Measurements from ENCODE around the gene POLR2J2. TPM values are rescaled to one million over a fixed set of nuclear protein-coding genes. Genes with fewer than 3 reads are reported as not detected.
"Not testable (repeated sequence)": the region's sequence is repeated elsewhere in the genome, so short reads cannot be mapped to it uniquely, and the experiment has no call there.

The POLR2J2 gene
- total RNA-seq, 1 donor from 2014 or later = 1.7 TPM

- not testable (repeated sequence) for DNase-seq (ENCODE audit: low read depth, low spot score)
Observed at GRCh38 chr7:102671956-102672307, 469 bp upstream of the POLR2J2 start.

GRCh38 chr7:102667523-102667922 lies 3.9 kb downstream of the POLR2J2 start:
- DNase-seq (ENCODE audit: low read depth, low spot score) = not testable (repeated sequence)

- DNase-seq (ENCODE audit: low read depth, low spot score) = not testable (repeated sequence)
Observed at GRCh38 chr7:102666850-102667249, 4.6 kb downstream of the POLR2J2 start.

GRCh38 chr7:102664765-102665164 lies 6.7 kb downstream of the POLR2J2 start:
- DNase-seq (ENCODE audit: low read depth, low spot score) = not testable (repeated sequence)

- DNase-seq (ENCODE audit: low read depth, low spot score) = not testable (repeated sequence)
Observed at GRCh38 chr7:102649924-102650323, 21.5 kb downstream of the POLR2J2 start, which contains the start of gene SPDYE2B. SPDYE2B (plus strand) TSS chr7:102650319; CDS start chr7:102652349, 2,030 bp downstream.

- not testable (repeated sequence) for DNase-seq (ENCODE audit: low read depth, low spot score)
Observed at GRCh38 chr7:102647813-102648212, 23.6 kb downstream of the POLR2J2 start.

GRCh38 chr7:102643404-102643803 lies 28.1 kb downstream of the POLR2J2 start:
- not testable (repeated sequence) for DNase-seq (ENCODE audit: low read depth, low spot score)

GRCh38 chr7:102642691-102643090 lies 28.8 kb downstream of the POLR2J2 start, which contains the start of gene UPK3BL1:
UPK3BL1 (minus strand) TSS chr7:102642791; CDS start chr7:102642741, 50 bp downstream.
- DNase-seq (ENCODE audit: low read depth, low spot score) = not testable (repeated sequence)

GRCh38 chr7:102638848-102639247 lies 32.6 kb downstream of the POLR2J2 start:
- not testable (repeated sequence) for DNase-seq (ENCODE audit: low read depth, low spot score)

GRCh38 chr7:102636956-102637355 lies 34.5 kb downstream of the POLR2J2 start:
- not testable (repeated sequence) for DNase-seq (ENCODE audit: low read depth, low spot score)

- DNase-seq (ENCODE audit: low read depth, low spot score) = not testable (repeated sequence)
Observed at GRCh38 chr7:102635354-102635753, 36.1 kb downstream of the POLR2J2 start.

- DNase-seq (ENCODE audit: low read depth, low spot score) = not testable (repeated sequence)
Observed at GRCh38 chr7:102634299-102634698, 37.2 kb downstream of the POLR2J2 start.

- not testable (repeated sequence) for DNase-seq (ENCODE audit: low read depth, low spot score)
Observed at GRCh38 chr7:102630622-102631021, 40.8 kb downstream of the POLR2J2 start.

GRCh38 chr7:102627271-102627904 lies 44.1 kb downstream of the POLR2J2 start:
- DNase-seq (ENCODE audit: low read depth, low spot score) = not testable (repeated sequence)

GRCh38 chr7:102618122-102618521 lies 53.3 kb downstream of the POLR2J2 start:
- DNase-seq (ENCODE audit: low read depth, low spot score) = not testable (repeated sequence)

GRCh38 chr7:102616507-102617125 lies 54.8 kb downstream of the POLR2J2 start, which contains the start of gene RASA4:
RASA4 (minus strand) TSS chr7:102616756; CDS start chr7:102616689, 67 bp downstream.
- not testable (repeated sequence) for DNase-seq (ENCODE audit: low read depth, low spot score)

Other genes with a start within 250 kb of the POLR2J2 start
- gene ORAI2, start 238.1 kb downstream of the POLR2J2 start, total RNA-seq = 84.0 and 102 TPM in 2 replicates
- 11.5 and 13.4 TPM in 2 replicates for gene ALKBH4, start 206.8 kb downstream of the POLR2J2 start, total RNA-seq
- gene LRWD1, start 206.7 kb downstream of the POLR2J2 start, total RNA-seq = 27.1 and 35.7 TPM in 2 replicates
- 38.6 and 42.0 TPM in 2 replicates for gene POLR2J, start 192.7 kb downstream of the POLR2J2 start, total RNA-seq
- gene RASA4B, start 153.9 kb downstream of the POLR2J2 start, total RNA-seq = 1.5 and 2.2 TPM in 2 replicates
- 1.2 and 1.3 TPM in 2 replicates for gene UPK3BL2, start 128.0 kb downstream of the POLR2J2 start, total RNA-seq
- not detected in 2 replicates for gene SPDYE2, start 120.4 kb downstream of the POLR2J2 start, total RNA-seq
- gene POLR2J3, start 99.1 kb downstream of the POLR2J2 start, total RNA-seq = 16.9 and 21.8 TPM in 2 replicates
- 2.5 and 3.6 TPM in 2 replicates for gene RASA4, start 54.9 kb downstream of the POLR2J2 start, total RNA-seq
- gene UPK3BL1, start 28.9 kb downstream of the POLR2J2 start, total RNA-seq = 5.3 and 8.6 TPM in 2 replicates
- gene SPDYE2B, start 21.3 kb downstream of the POLR2J2 start, total RNA-seq = not detected in 2 replicates
- gene FAM185A, start 77.3 kb upstream of the POLR2J2 start, total RNA-seq = 8.8 and 10.9 TPM in 2 replicates
- 12.7 and 24.5 TPM in 2 replicates for gene LRRC17, start 241.3 kb upstream of the POLR2J2 start, total RNA-seq

All from pulmonary artery endothelial cell (primary cell).